ENCODE data around the gene ADTRP.
"Not testable (repeated sequence)": the region's sequence is repeated elsewhere in the genome, so short reads cannot be mapped to it uniquely, and the experiment has no call there.

ADTRP gene

DNA sequence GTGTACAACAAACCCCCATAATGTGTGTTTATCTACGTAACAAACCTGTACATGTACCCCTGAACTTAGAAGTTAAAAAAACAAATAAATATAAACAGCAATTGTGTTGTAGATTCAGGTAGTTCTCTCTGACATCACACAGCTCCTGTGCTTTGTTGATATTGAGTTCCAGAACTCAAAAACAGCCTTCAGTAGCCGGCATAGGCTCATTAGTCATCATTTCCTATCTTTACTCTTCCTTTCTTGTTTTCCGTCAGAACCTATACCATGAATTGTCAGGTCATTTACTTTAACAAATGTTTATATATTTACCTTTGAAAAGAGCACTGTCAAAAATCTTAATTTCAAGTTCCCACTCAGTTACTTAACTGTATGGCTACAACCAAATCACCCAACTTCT is 88.8 kb downstream of the ADTRP start:
- DNase-seq: no peak

DNA sequence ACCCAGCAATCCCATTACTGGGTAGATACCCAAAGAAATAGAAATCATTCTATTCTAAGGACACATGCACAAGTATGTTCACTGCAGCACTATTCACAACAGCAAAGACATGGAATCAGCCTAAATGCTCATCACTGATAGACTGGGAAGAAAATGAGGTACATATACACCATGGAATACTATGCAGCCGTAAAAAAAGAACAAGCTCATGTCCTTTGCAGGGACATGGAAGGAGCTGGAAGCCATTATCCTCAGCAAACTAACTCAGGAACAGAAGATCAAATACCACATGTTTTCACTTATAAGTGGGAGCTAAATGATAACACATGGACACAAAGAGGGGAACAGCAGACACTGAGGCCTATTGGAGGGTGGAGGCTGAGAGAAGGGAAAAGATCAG is 89.2 kb downstream of the ADTRP start:
- not testable (repeated sequence) for DNase-seq

DNA sequence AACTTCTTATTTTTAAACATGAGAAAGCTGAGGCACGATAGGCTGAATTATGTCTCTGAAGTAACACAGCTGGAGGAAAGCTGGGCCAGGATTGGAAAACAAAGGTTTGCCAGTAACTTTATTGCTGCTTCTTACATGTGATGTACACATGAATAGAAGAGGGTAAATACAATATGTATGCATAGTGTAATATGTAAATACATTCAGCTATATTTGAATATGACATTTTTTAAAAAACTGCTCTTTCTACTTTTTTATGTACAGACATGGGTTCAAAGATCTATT is 90.2 kb downstream of the ADTRP start:
- no peak for DNase-seq

- no peak for DNase-seq
Observed at GRCh38 chr6:11685481-11686093, 93.0 kb downstream of the ADTRP start.

DNA sequence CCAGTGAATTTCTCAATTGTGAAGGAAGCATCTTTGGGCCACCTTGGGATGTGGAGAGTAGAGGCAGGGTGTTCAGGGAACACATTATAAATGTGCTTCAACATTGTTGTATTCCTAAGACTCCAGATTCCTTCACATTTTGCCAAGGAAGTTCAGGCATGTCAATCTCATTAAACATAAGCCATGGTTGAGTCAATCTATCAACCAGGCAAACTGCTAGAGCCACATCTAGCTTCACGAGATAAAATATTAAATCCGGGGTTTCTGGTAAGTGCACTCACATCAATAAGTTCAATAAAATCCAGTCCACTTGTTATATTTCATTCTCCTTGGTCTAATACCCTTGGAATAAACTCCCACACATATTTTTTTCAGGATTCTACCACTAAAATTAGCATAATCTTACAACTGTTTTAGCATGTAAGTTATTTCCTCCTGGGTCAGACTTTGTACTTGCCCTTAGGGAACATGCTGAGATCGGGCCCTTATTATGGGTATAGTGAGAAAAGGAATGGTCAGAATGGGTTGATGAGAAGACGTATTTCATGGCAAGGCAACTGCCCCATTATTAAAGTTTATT is 93.6 kb downstream of the ADTRP start:
- no peak for DNase-seq

- no peak for DNase-seq
Observed at GRCh38 chr6:11683871-11684270, 94.7 kb downstream of the ADTRP start.

GRCh38 chr6:11682561-11682975 is 96.0 kb downstream of the ADTRP start:
- no peak for DNase-seq

GRCh38 chr6:11681770-11682169 is 96.8 kb downstream of the ADTRP start:
- no peak for DNase-seq

- no peak for DNase-seq
Observed at GRCh38 chr6:11681357-11681756, 97.2 kb downstream of the ADTRP start.

DNA sequence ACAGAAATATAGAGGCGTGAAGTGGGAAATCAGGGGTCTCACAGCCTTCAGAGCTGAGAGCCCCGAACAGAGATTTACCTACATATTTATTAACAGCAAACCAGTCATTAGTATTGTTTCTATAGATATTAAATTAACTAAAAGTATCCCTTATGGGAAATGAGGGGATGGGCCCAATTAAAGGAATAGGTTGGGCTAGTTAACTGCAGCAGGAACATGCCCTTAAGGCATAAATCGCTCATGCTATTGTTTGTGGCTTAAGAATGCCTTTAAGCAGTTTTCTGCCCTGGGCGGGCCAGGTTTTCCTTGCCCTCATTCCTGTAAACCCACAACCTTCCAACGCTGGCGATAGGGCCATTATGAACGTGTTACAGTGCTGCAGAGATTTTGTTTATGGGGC is 98.1 kb downstream of the ADTRP start:
- DNase-seq: not testable (repeated sequence)

GRCh38 chr6:11679099-11679498 is 99.5 kb downstream of the ADTRP start:
- DNase-seq: no peak

DNA sequence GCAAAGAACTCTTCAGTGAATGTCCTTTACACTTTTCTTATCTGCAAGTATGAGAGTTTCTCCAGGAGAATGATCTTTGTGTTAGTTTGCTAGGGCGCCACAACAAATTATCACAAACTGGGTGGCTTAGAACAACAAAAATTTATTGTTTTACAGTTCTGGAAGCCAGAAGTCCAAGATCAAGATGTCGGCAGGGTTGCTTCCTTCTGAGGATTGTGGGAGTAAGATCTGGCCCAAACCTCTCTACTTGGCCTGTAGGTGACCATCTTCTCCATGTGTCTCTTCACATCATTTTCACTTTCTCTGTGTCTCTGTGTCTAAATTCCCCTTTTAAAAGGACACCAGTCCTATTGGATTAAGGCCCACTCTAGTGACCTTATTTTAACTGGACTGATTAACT is 103.0 kb downstream of the ADTRP start:
- no peak for DNase-seq

GRCh38 chr6:11672669-11673068 is 105.9 kb downstream of the ADTRP start:
- DNase-seq: no peak

DNA sequence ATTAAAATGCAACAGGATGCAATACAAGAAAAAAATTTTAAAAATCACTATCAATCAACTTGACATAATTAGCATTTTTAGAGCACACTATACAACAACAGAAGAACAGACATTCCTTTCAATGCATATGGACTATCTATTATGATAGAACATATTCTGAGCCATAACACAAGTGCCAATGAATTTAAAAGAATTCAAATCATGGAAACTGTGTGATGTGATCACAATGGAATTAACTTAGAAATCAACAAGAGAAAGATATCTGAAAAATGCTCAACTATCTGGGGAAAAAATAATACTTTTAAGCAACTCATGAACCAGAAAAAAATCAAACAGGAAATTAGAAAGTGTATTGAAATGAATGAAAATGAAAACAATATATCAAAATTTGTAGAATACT is 106.3 kb downstream of the ADTRP start:
- no peak for DNase-seq

DNA sequence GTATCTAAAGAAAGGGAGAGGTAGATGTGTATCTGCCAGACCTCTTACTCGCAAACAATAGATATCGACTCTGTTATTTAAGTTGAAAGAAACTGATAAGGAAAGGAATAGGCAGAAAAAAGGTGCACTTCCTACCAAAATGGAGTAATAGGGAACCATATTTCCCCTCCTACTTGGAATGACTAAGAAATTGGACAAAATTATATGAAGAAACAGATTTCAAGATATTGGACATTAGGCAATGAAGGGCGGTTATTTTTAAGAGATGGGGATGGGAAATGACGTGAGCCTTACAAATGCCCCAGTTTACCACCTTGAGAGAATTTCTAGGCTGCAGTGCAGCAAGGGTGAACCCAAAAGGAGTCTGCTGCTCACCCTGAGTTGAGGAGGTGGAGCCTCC is 108.9 kb downstream of the ADTRP start:
- DNase-seq: no peak

DNA sequence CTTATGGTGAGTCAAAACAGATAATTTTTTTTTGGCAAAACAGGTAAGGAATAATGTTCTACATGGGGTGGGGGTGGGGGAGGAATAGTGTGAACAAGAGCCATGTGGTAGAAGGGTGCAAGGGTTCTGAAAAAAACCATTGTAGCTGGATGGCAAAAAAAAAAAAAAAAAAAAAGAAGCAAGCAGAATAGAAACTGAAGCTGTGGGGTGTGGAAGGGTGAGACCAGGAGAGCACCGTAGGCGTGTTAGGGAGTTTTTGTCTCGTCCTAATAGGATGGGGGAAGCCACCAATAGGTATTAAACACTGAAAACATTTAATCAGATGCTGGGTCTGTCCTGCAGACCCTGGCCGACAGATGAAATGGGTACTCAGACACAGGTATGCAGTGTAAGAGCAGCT is 110.1 kb downstream of the ADTRP start:
- DNase-seq: no peak

DNA sequence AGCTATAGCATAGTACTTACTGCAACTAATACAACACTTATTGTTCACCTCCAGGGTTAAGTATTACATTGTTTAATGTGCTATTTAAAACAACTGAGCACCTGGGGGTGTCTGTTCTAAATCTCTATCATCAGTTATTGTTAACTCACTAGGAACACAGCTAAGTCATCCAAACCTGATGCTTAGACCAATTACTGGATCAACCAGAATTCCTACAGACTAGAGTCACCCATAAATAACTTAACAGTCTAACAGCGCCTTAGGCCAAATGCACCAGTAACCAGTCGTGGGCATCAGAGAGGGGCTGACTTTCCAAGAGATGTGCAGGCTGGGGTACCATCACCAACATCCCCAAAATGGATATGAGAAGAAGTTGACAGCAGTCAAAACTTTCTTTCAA is 110.7 kb downstream of the ADTRP start:
- DNase-seq: no peak

GRCh38 chr6:11665604-11666326 is 112.8 kb downstream of the ADTRP start:
- DNase-seq: no peak
